Esophagus muscularis mucosa (tissue), 4 donors: Measurements from ENCODE around the gene GPATCH8. TPM values are rescaled to one million over a fixed set of nuclear protein-coding genes. Genes with fewer than 3 reads are reported as not detected.
A peak's percentile ranks its signal among the peaks of the same experiment; 100 is the strongest.

Experiments
- DNase-seq: peaks from one replicate; pipeline ENCODE4 v3.0.0-alpha.2; 2017; ENCODE audit errors: extremely low spot score
- H3K27ac ChIP-seq, 4 donors: fragments of 200-600 bp; sonication (generic); replicated peaks in 1 of 4; 1 replicate in 3 of 4; 2 replicates in 1 of 4; pipeline ENCODE4 v1.5.1; 2016 to 2019; ENCODE audit warnings: mild to moderate bottlenecking in 1 of 4
- H3K27me3 ChIP-seq, 4 donors: fragments of 200-600 bp; sonication (generic); one replicate each; pipeline versions ENCODE4 v1.5.1 to v1.6.0; 2016 to 2019
- H3K36me3 ChIP-seq, 4 donors: fragments of 200-600 bp; sonication (generic); one replicate each; pipeline ENCODE4 v1.5.1; 2016 to 2019
- H3K4me1 ChIP-seq, 4 donors: fragments of 200-600 bp; sonication (generic); one replicate each; pipeline ENCODE4 v1.5.1; 2016 to 2019
- H3K4me3 ChIP-seq, 4 donors: fragments of 200-600 bp; sonication (generic); 1 replicate in 2 of 4; 2 replicates in 2 of 4; pipeline ENCODE4 v1.5.1; 2016 to 2019; ENCODE audit warnings: mild to moderate bottlenecking in 4 of 4, moderate library complexity in 1 of 4
- H3K9me3 ChIP-seq, 4 donors: fragments of 200-600 bp; sonication (generic); 1 replicate in 3 of 4; 2 replicates in 1 of 4; pipeline ENCODE4 v1.5.1; 2016 to 2019
- EP300 ChIP-seq: sonication (generic); formaldehyde crosslinking; IDR thresholded peaks from one replicate; pipeline ENCODE4 v1.6.1; 2017; ENCODE audit warnings: antibody characterized with exemption
- POLR2A ChIP-seq: fragments of 450-650 bp; IDR thresholded peaks from one replicate; pipeline ENCODE4 v1.6.1; 2017; ENCODE audit warnings: antibody characterized with exemption, moderate library complexity, mild to moderate bottlenecking, low read depth
- POLR2AphosphoS5 ChIP-seq, 2 donors: sonication (generic); formaldehyde crosslinking; IDR thresholded peaks; one replicate each; pipeline ENCODE4 v1.6.1; 2017; ENCODE audit warnings: antibody characterized with exemption in 2 of 2
- WGBS: methylation state at CpG from one replicate; pipeline ENCODE4 v1.1.5; 2018; 5-methylcytosine and 5-hydroxymethylcytosine counted together
- intact Hi-C: fragments of 100-400 bp; cut with DNase I; formaldehyde crosslinking; loops from one replicate; pipeline ENCODE4 v1.15.1; 2023
- total RNA-seq, 4 donors: library from RNA; depleted of rRNA; stranded (reverse); fragments of >200 nt; gene quantifications; one replicate each; pipeline versions ENCODE4 v1.1.0 to v1.2.1, GENCODE V29; 2016
- TF ChIP-seq, protein P1 (sequence below), 3 experiments: fragments of 200-600 bp in 2 of 3; fragments of 450-650 bp in 1 of 3; sonication (generic) in 2 of 3; IDR thresholded peaks; one replicate each; pipeline ENCODE4 v1.5.1; 2017 to 2019; ENCODE audit warnings: antibody characterized with exemption in 3 of 3, mild to moderate bottlenecking in 2 of 3, moderate library complexity in 1 of 3

Gene GPATCH8
- total RNA-seq, 4 donors from 2014 or later, result 21.0 to 51.1 (median 27.9) TPM

DNA sequence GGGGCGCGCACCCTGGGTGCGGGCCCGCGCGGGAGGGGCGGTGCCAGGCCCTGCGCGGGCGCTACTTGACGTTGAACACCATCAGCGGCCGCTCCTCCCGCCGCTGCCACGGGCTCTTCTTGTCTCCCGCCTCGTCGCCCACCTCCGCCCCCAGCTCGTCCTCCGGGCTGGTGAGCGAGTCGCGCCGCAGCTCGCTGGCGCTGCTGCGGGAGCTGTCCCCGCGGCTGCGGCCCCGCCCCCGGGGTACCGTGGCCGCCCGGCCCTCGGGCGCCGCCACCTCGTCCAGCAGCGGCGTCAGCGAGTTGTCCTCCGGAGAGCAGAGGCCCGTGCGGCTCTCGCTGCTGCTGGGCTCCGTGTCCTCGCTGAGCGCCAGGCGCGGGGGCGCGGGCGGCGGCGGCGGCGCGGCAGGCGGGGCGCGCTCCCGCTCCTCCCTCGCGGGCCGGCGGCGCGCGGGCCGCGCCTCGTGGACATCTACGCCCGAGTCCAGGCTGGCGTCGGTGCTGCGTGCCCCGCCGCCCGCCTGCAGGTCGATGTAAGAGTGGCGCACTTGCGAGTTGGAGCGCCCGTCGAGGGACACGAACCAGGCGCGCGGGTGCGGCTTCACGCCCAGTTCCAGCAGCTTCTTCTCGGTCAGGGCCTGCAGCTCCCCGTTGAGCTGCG is 149.4 kb downstream of the GPATCH8 start:
- Histone ChIP-seq H3K9me3 (no peaks in the 10 kb centered on the region), H3K4me1 (peaks cover 0 to 10% (median 7%) of the 10 kb centered on the region in 4 donors), H3K27ac (peak overlapping the region; percentile 10 to 57 (median 49)), H3K36me3 (peaks cover 22 to 46% (median 45%) of the 10 kb centered on the region in 4 donors), H3K27me3 (no peaks in the 10 kb centered on the region), H3K4me3 (peak overlapping the region; percentile 42 to 61 (median 50))
- 57% methylated on average over 15 of the region's 98 CpGs for WGBS
- TF ChIP-seq POLR2AphosphoS5 (IDR thresholded peaks at IDR 0.05), result no peak
- DNase-seq, result no peak
- intact Hi-C loops, result no loop called here

DNA sequence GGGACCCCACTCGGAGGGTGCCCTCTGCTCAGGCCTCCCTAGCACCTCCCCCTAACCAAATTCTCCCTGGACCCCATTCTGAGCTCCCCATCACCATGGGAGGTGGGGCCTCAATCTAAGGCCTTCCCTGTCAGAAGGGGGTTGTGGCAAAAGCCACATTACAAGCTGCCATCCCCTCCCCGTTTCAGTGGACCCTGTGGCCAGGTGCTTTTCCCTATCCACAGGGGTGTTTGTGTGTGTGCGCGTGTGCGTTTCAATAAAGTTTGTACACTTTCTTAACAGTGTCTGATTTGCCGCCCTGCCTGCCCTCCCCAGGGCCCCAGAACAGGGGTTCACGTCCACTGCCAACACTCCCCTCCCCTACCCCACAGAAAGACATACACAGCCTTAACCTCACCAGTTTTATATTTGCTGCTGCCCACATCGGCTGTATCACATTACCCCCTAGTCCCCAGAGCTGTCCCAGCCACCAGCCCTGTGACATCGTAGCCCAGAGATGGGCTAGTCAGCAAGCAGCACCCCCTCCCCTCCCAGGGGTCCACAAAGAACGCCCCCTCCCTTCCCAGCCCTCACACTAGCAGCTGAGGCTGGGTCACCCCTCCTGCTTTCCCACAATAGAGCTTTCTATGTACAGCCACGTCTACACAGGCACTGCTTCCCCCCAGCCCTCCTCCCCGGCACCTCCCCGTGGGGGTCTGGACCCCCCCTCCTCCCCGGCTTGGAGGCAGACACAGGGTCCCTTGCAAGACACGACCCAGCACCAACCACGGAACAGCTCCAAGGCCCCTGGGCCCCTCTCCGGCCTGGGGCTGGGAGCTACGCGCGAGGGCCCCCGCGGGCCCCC is 150.2 kb downstream of the GPATCH8 start:
- intact Hi-C loops, result no loop called here
- Histone ChIP-seq H3K27me3 (no peaks in the 10 kb centered on the region), H3K4me3 (peak overlapping the region; percentile 42 to 61 (median 50)), H3K36me3 (peaks cover 22 to 53% (median 47%) of the 10 kb centered on the region in 4 donors), H3K27ac (peak overlapping the region; percentile 10 to 57 (median 49)), H3K9me3 (no peaks in the 10 kb centered on the region), H3K4me1 (peaks cover 0 to 10% (median 8%) of the 10 kb centered on the region in 4 donors)
- 79% methylated on average over 9 of the region's 22 CpGs for WGBS
- TF ChIP-seq POLR2A, result no peak
- no peak for TF ChIP-seq EP300
- TF ChIP-seq, protein P1, sequence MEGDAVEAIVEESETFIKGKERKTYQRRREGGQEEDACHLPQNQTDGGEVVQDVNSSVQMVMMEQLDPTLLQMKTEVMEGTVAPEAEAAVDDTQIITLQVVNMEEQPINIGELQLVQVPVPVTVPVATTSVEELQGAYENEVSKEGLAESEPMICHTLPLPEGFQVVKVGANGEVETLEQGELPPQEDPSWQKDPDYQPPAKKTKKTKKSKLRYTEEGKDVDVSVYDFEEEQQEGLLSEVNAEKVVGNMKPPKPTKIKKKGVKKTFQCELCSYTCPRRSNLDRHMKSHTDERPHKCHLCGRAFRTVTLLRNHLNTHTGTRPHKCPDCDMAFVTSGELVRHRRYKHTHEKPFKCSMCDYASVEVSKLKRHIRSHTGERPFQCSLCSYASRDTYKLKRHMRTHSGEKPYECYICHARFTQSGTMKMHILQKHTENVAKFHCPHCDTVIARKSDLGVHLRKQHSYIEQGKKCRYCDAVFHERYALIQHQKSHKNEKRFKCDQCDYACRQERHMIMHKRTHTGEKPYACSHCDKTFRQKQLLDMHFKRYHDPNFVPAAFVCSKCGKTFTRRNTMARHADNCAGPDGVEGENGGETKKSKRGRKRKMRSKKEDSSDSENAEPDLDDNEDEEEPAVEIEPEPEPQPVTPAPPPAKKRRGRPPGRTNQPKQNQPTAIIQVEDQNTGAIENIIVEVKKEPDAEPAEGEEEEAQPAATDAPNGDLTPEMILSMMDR (IDR thresholded peaks at IDR 0.05), result no peak
- no peak for DNase-seq

DNA sequence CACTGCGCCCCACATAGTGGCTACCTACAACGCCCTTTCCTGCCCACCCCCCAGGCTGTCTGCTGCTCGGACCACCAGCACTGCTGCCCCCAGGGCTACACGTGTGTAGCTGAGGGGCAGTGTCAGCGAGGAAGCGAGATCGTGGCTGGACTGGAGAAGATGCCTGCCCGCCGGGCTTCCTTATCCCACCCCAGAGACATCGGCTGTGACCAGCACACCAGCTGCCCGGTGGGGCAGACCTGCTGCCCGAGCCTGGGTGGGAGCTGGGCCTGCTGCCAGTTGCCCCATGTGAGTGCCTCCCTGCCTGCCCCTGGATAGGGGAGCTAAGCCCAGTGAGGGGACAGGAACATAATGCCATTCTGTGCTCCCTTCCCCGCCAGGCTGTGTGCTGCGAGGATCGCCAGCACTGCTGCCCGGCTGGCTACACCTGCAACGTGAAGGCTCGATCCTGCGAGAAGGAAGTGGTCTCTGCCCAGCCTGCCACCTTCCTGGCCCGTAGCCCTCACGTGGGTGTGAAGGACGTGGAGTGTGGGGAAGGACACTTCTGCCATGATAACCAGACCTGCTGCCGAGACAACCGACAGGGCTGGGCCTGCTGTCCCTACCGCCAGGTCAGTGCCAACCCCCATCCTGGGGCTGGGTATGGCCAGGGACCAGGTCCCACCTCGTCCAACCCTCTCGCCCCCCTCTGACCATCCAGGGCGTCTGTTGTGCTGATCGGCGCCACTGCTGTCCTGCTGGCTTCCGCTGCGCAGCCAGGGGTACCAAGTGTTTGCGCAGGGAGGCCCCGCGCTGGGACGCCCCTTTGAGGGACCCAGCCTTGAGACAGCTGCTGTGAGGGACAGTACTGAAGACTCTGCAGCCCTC is 151.0 kb downstream of the GPATCH8 start:
- intact Hi-C loops, result no loop called here
- Histone ChIP-seq H3K9me3 (no peaks in the 10 kb centered on the region), H3K27ac (no peak overlapping the region), H3K4me1 (peaks cover 0 to 16% (median 9%) of the 10 kb centered on the region in 4 donors), H3K4me3 (no peak overlapping the region), H3K36me3 (peaks cover 22 to 53% (median 47%) of the 10 kb centered on the region in 4 donors), H3K27me3 (no peaks in the 10 kb centered on the region)
- 83% methylated on average over 15 of the region's 36 CpGs for WGBS
- TF ChIP-seq POLR2A (no peak), POLR2AphosphoS5 (IDR thresholded peaks at IDR 0.05) (no peak), EP300 (no peak)
- TF ChIP-seq, protein P1 (IDR thresholded peaks at IDR 0.05), result no peak
- no peak for DNase-seq

DNA sequence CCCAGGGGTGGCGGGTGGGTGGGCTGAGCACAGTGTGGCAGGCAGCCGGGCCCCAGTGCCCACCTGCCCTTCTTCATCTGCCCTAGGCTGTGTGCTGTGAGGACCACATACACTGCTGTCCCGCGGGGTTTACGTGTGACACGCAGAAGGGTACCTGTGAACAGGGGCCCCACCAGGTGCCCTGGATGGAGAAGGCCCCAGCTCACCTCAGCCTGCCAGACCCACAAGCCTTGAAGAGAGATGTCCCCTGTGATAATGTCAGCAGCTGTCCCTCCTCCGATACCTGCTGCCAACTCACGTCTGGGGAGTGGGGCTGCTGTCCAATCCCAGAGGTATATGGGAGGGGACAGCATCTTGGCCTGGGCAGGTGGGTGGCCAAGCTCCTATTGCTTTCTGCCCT is 151.7 kb downstream of the GPATCH8 start:
- WGBS, result 87% methylated on average over 6 of the region's 8 CpGs
- no peaks in the 10 kb centered on the region for H3K27me3 ChIP-seq
- DNase-seq, result no peak
- H3K27ac ChIP-seq, result no peak overlapping the region
- no peak overlapping the region for H3K4me3 ChIP-seq
- H3K9me3 ChIP-seq, result no peaks in the 10 kb centered on the region
- peaks cover under 1 to 19% (median 13%) of the 10 kb centered on the region in 4 donors for H3K4me1 ChIP-seq
- TF ChIP-seq POLR2AphosphoS5 (IDR thresholded peaks at IDR 0.05) (no peak), EP300 (no peak)
- TF ChIP-seq, protein P1 (IDR thresholded peaks at IDR 0.05), result no peak
- intact Hi-C loops, result no loop called here
- H3K36me3 ChIP-seq, result peaks cover 22 to 53% (median 47%) of the 10 kb centered on the region in 4 donors
